Fibroblast of skin of left biceps (primary cell): ENCODE measurements around the gene TMEM181.
"Not testable (repeated sequence)": the region's sequence is repeated elsewhere in the genome, so short reads cannot be mapped to it uniquely, and the experiment has no call there.

Source experiments
- DNase-seq, 2 experiments: peaks; one replicate each; pipeline ENCODE4 v3.0.0-alpha.2; 2013; ENCODE audit warnings: low read depth in 2 of 2

The TMEM181 gene

DNA sequence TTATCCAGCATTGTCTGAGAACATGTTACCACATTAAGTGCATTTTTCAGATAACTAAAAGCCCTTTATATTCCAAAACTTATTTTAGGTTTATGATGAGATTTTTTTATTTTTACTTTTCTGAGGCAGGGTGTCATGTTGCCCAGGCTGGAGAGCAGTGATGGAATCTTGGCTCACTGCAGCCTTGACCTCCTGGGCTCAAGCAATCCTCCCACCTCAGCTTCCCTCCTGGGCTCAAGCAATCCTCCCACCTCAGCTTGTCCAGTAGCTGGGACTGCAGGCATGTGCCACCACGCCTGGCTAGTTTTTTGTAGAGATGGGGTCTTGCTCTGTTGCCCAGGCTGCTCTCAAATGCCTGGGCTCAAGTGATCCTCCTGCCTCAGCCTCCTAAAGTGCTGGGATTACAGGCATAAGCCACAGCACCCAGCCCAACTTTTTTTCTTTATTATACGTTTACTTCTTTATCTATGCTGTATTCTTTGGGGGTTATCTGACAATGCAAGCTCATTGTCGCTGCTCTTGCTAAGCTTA, 78.5 kb downstream of the TMEM181 start:
- DNase-seq, result no peak

DNA sequence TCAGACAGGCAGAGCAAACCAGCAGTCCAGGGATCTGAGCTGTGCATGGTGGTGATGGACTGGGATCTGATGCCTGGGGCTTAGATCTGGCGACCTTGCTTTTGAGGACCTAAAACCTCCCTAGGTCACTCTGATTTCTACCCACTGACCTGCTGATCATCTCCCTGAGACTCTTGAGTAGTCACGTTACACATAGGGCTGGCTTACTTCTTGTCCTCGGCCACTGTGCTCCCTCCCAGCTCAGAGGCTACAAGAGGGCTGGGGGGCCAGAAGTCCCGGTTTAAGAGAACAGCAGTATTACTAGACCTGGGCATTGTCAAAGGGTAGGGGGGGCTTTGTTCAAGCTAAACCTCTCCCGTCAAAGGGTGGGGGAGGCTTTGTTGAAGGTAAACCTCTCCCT, 79.2 kb downstream of the TMEM181 start:
- no peak for DNase-seq

DNA sequence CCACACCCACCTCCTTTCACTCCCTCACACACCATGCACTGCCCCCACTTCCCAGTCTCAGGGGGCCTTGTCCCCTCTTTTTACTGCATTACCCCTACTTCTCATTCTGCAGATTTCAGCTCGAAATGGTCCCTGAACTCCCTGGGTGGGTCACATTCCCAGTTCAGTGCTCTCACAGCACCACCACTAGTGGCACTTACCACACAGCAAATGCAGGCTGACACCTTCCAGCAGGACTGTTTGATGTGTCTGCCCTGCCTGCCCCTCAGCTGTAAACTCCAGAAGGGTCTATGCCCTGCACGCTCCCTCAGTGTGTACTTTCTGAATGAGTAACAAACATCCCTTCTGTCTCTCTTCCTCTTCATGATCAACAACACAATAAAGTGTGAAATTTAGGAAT, 80.6 kb downstream of the TMEM181 start:
- no peak for DNase-seq

DNA sequence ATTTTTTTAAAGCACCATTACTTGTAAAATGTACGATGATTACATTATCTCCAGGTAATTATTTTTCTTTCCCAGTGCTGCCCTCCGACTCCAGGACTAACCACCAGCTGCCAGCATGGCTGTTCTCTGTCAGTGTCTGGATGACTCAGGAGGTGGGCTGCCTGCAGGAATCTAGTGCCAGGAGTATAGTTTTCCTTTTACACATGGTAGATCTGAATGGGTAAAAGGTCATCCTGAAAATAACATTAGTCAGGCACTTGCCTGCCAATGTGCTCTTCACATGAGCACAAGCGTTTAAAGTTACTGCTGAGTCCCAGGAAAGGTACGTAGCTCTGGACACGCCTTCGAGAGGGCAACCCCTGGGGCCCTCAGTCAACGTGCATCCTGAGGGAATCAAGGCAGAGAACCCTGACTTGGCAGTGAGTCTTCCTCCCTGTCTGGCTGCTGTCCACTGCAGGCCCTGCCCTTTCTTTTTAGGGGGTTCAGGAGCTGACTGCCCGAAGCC, 82.3 kb downstream of the TMEM181 start:
- DNase-seq, result no peak

DNA sequence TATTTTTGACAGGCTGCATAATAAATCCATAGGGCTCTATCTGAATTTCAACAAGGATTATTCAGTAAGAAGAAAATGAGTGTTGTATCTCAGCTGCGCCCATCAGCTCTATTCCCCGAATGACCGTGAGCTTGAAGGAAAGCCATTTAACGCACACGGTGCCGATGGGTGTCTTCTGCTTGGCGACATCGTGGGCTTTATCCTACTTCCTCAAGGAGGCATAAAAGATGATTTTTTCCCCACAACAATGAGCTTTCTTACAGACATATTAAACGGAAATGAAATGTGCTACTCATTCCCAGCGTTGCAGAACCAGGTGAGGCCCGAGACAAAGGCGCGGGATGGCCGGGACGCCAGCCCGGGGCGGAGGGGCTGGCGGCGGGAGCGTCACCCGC, 83.9 kb downstream of the TMEM181 start:
- DNase-seq, result no peak

DNA sequence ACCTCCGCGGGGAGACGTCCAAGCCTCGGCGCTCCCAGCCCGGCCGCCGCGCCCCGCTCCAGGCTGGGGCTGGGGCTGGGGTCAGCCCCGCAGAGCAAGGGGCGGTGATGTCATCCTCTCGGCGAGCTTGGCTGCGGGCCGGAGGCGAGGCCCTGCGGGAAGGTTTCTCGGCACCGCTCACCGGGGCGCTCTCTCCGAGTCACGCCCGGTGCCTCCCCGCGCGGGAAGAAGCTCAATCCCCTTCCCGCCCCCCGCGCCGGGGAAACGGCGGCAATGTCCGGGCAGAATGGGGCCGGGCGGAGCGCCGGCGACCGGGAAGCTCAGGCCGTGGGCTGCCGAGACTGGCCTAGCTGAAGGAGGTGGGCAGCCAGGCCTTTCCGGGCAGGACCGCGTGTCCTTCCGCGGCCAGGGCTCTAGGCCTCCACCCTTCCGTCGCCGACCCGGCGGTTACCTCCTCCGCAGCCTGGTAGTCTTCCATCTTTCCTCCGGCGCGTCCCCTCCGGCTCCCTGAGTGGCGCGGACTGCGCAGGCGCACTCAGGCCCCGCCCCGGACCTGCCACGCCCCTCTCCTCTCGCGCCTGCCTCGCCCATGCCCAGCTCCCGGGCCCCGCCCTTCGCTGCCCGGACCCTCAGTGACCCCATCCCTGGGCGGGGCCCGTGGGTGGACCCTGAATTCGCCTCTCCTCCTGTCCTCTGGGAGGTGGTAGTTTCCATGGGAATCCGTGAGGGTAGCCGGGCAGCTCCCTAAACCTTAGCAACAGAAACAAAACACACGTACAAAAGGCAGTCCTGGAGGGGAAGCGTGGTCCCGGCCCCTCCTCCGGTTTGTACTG, 84.6 kb downstream of the TMEM181 start, which contains the start of gene DYNLT1:
Gene DYNLT1 (minus strand): TSS at position 513 of the 833 bp plus-strand sequence. CDS start 35 bp downstream, at position 478.
- DNase-seq, result peak; percentile 69 to 71

DNA sequence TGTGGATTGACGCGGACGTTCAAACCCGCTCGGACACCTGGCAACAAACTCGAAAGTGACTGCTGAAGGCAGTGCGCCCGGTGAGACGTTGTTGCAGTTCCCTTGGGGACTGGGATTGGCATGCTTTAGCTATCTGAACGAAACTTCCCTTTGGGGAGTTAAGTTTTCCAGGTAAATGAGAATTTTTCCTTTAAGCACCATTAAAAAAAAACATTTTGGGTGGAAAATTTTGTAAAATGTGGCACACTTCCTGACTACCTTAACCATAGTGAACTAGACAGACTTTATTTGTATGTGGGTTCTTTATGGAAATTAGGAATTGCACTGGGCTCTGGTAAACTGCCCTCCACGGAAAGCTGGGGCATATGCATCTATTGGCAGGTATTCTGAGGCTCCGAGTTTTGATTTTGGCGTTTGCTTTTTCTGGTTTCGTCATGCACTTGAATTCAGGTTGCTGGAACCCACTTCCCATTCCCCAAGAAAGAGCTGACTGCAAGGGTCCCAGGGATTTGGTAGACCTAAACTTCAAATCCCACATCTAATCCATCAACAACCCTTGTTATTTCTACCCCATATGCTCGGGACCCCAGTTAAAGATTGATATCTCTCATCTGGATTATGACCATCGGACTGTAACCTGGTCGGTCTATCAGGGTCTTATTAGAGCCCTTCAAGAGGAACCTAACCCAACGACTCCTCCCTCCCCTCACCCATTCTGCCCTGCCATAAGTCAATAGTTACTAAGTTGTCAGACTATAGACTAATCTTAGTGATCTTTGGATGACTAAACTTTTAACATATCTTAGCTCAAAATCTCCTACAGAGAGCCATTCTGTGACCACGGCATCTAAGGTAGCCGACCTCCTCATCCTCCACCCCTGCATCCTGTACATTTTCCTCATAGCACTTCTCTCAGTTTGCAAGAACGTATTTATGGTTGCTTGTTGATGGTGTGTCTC, 85.5 kb downstream of the TMEM181 start:
- no peak for DNase-seq

DNA sequence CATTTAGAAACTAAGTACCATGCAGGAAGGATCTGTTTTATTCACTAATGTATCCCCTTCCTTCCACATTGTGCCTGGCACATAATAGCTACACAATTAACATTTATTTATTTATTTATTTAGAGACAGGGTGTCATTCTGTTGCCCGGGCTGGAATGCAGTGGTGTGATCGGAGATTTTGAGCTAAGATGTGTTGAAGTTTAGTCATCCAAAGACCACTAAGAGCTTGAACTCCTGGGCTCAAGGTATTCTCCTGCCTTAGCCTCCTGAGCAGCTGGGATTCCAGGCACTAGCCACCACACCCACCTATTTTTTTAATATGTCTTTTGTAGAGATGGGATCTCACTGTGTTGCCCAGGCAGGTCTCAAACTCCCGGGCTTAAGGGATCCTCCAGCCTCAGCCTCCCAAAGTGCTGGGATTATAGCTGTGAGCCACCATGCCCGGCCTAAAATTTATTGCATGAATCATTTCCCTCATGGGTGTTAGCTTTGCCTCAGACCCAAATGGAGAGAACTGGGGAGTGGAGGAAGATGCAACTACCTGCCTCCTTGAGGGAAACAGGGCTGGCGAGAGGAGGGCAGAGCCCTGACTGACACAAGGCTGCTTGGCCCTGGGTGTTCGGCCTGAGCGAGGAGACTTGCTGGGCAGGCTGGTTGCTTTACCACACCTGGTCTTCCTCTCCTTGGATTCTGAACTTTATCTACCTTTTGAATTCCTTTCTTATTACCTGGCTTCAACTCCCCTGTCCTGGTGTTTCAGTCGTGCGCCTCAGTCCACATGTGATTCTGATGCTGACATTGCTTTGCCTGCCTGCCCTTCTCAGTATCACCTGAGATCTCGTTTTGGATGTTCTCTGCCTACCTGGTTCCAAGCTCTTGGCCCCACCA, 86.4 kb downstream of the TMEM181 start:
- DNase-seq, result no peak

DNA sequence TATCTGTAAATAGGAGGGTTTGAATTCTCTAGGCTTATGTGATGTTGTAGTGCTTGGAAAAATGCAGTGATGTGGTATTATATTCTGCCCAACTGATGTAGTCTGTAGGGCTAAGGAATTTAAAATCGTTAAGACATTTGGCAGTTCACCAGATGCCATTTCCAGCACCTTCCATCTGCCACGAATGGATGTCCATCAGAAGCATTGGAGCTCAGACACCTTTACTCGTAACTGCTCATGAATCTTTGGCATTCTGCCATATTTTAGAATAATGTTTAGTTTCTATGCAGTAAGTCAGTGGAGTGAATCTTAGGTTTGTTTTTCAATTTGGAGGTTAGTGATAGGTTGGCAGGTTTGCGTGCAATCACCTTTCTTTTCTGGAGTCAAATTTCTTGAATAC, 87.6 kb downstream of the TMEM181 start:
- DNase-seq, result no peak

DNA sequence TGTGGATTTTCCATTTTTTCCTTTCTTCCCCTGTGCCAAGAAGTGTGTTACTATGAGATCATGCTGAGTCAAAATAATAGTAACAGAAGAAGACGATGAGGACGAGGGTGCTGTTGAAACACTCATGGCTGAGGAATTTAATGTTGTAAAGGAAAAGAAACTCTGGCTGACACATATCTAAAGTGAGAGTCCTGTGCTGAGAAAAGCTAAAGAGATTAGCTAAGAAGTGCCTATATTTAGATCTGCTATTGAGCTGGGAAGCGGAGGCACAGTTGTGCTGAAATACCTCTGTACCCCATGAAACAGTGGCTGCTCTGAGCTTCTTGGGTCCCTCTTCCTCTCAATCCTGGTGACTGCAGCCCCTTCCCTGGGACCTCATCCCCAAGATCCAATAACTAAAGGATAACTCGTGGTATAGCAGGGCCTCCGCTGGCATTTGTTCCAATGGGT, 88.8 kb downstream of the TMEM181 start:
- peak; percentile 77 to 79 for DNase-seq

DNA sequence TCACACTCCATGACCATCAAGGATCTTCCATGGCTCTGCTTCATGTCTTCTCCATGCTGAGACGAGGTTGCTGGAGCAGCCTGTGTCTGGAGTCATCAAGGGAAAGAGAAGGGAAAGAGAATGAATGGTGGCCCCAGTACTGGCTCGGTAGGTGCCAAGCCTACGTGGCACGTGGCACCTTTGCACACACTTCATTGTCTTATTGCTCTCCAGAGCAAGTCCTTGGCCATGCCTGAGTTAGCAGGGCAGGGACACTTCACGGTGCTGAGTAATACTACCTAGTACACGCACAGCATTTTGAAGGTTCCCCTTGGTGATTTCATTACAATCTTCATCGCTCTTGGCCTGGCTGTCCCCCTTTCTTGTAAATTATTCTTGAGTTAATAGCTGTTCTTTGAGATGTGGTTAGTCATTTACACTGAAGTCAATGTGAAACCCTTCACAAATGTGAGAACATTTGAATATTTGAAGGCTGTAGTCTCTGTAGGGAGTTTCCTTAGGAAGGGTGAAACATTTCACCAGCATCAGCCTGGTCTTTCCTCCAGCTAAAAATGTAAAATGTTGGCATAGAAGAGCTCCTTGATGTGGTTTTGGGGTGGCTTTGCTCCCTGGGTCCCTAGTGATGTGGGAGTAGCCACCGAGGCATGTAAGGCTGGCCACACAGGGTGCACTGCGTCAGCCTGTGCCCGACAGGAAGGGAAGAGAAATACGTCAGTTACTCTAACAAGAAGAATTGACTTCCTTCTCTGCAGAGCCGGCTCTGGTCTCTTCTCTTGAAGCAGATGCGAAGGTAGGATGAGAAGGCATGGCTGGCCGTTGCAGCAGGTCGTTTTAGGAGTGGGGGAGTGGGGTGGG, 89.6 kb downstream of the TMEM181 start, which contains the start of gene SYTL3:
Gene SYTL3 (plus strand): TSS at position 766 of the 855 bp plus-strand sequence. CDS start 13,215 bp downstream, outside the sequence.
- DNase-seq, result no peak

DNA sequence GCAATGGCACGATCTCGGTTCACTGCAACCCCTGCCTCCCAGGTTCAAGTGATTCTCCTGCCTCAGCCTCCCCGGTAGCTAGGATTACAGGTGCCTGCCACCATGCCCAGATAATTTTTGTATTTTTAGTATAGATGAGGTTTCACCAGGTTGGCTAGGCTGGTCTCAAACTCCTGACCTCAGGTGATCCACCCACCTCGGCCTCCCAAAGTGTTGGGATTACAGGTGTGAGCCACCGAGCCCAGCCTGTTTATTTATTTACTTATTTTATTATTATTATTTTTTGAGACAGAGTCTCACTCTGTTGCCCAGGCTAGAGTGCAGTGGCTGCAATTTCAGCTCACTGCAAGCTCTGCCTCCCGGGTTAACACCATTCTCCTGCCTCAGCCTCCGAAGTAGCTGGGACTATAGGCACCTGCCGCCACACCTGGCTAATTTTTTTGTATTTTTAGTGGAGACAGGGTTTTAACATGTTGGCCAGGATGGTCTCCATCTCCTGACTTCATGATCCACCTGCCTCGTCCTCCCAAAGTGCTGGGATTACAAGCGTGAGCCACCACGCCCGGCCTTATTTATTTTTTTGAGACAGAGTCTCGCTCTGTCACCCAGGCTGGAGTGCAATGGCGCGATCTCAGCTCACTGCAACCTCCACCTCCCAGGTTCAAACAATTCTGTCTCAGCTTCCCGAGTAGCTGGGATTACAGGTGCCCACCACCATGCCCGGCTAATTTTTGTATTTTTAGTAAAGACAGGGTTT, 92.3 kb downstream of the TMEM181 start:
- DNase-seq, result not testable (repeated sequence)

DNA sequence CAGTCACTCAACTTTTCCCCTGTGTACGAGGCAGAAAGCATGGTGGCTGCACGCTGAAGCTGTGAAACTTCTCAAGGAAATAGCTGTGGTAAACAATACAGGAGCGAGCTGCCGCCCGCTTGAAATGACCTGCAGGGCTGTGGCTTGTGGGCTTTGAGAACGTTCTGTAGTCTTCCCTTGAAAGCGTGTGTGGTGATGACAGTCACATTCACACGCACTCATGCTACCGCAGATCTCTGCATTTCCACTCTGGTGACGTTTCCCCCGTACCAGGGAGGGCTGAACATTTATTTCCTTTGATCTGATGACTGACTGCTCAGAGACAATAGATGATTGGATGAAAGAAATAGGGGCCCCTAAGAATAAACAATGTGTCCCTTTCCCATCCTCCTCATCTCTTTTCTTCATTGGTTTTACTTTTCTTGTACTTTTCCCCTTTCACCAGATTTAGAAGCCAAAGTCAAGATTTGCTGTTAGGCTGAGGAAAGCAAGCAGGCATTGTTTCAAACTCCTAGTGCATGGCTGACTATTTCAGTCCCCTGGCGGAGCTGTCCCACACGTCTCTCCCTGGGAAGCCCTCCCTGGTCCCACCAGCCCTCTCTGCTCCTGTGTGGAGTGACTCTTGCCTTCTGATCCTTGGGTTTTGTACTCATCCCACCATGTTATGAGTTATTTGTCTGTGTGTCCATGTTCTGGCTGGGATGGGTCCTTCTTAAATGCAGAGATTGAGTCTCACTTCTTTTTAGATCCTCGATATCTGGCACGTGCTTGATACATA, 93.9 kb downstream of the TMEM181 start:
- no peak for DNase-seq

DNA sequence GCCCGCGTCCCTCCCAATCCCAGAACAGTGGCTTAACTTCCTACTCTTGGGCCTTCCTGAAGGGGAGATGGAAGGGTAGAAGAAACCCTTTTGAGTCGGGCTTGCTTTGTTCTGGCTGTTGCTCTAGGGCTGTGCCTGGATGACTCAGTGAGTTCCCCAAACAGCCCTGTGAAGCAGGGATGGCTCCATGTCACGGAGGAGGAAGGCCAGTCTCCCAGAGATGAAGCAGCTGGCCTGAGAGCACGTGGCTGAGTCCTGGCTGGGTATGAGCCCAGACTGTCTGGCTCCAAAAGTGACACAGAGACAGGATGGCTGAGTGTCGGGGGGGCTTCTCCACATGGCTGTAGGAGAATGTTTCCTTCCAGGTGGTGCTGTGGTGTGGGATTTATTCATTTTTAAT, 94.6 kb downstream of the TMEM181 start:
- no peak for DNase-seq

DNA sequence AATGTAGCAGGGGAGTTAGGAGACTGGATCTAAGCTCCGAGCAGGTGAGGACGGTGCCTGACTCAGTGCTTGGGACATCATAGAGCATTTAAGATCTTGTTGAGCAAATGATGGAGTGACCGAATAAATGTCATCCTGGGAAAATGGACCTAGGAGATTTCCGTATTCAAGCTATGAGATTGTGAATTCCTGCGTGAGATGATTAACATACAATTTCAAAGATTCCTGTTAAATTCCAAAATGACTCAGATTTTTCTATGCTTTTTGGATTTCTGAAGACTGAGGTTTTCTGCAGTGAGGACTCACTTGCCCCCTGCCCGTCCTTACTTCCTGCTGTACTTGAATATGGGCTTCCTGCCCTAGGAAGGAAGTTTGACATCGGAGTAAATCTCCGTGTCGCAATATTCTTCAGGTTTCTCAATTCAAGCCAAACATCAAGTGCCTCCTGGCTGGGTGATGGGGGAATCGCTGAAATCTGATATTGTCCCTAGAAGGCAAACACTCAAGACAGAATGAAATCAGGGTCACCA, 95.1 kb downstream of the TMEM181 start:
- DNase-seq, result peak; percentile 43

DNA sequence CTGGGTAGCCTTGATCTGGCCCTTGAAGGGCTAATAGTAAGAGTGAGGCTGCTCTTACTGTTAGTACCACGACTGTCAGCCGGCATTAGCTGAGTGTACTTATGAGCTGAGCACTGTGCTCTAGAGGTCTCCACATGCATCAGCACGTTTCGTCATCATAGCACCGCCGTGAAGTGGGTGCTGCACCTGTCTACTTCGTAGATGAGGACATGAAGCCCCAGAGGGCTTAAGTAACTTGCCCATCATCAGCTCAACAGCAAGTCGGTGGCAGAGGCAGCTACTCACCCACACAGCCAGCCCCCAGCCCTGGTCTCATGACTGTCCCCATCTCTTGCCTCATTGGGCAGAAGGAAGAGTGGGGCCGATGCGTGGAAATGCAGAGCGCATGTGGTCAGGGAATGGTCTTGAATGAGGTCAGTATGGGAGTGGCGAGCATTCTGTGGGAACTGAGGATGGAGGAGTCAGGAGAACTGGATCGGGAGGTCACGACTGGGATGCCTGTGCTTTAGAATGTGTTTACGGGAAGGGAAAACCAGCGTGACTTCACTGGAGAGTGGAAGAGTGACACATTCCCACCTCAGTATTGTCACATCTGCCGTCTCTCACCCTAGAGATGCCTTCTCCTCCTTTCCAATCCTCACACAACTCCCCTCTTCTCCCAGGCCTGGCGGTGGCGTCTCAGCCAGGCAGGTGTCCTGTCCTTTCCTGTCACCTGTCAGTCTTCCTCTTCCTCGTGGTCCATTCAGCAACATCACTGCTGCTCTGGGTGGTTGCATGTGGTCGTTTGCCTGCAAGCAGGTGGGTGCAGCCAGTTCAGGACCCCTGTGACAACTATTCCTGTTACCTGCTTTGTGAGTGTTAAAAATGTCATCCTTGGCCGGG, 95.9 kb downstream of the TMEM181 start:
- no peak for DNase-seq

DNA sequence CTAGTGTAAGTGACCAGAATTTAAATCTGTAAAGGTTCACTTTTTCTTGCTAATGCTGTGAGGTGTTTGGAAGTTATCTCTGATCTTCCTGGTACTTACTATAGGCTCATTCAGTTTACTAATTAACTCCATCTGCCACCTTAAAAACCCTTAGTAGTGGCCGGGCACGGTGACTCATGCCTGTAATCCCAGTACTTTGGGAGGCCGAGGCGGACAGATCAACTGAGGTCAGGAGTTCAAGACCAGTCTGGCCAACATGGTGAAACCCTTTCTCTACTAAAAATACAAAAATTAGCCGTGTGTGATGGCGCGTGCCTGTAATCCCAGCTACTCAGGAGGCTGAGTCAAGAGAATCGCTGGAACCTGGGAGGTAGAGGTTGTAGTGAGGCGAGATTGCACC, 97.1 kb downstream of the TMEM181 start:
- not testable (repeated sequence) for DNase-seq
